ENCODE measurements around the gene MOB4.

Gene MOB4

DNA sequence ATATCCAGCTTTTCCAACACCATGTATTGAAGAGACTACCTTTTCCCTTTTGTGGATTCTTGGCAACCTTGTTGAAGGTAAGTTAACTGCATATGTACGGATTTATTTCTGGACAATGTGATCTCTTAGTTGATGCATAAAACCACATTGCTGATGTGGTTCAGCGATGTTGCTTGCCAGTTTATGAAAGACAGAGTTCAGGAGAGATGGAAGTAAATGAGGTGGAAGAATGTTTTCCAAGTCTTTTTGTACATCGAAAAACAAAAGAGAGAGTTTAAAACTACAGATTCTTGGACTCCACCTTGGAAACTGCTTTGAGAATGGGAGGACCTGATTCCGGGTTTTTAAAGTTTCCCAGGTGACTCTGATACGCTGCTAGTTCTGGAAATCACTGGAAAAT, 43.8 kb downstream of the MOB4 start:
- TF ChIP-seq, protein P1, sequence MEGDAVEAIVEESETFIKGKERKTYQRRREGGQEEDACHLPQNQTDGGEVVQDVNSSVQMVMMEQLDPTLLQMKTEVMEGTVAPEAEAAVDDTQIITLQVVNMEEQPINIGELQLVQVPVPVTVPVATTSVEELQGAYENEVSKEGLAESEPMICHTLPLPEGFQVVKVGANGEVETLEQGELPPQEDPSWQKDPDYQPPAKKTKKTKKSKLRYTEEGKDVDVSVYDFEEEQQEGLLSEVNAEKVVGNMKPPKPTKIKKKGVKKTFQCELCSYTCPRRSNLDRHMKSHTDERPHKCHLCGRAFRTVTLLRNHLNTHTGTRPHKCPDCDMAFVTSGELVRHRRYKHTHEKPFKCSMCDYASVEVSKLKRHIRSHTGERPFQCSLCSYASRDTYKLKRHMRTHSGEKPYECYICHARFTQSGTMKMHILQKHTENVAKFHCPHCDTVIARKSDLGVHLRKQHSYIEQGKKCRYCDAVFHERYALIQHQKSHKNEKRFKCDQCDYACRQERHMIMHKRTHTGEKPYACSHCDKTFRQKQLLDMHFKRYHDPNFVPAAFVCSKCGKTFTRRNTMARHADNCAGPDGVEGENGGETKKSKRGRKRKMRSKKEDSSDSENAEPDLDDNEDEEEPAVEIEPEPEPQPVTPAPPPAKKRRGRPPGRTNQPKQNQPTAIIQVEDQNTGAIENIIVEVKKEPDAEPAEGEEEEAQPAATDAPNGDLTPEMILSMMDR (IDR thresholded peaks at IDR 0.05; ENCODE audit: low read depth, low read length, missing control alignments): no peak

DNA sequence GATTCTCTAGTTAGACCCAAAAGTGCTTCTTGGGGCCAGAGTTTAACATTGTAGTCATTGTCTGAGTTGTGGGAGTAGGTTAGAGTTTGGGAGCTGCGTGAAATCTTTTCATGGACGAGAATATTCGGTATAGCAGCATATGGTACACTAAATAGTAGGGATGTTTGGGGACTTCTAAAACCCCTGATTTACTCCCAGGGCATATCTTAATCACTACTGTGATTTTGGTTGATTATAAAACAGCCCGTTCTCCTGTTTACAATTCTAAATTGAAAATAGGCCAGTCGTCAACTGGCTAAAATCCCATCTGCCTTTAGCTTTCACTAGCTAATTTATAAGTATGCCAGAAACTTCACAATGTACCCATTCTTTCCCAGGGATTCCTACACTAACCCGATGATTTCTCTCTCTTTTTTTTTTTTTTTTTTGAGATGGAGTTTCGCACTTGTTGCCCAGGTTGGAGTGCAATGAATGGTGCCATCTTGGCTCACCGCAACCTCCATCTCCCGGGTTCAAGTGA, 44.3 kb downstream of the MOB4 start:
- TF ChIP-seq, protein P1 (IDR thresholded peaks at IDR 0.05; ENCODE audit: low read depth, low read length, missing control alignments): no peak
- in situ Hi-C loops (cut with HindIII; ENCODE audit: low sequenced_read_pairs): no loop called here
- H3K4me3 ChIP-seq (ENCODE audit: low read depth, low read length): no peak overlapping the region

More for the DNA sequence above, 43.8 kb downstream of the MOB4 start:
- in situ Hi-C loops (cut with HindIII; ENCODE audit: low sequenced_read_pairs): no loop called here
- no peak overlapping the region for H3K4me3 ChIP-seq (ENCODE audit: low read depth, low read length)
- DNase-seq (ENCODE audit: low read depth): peak; percentile 68

DNA sequence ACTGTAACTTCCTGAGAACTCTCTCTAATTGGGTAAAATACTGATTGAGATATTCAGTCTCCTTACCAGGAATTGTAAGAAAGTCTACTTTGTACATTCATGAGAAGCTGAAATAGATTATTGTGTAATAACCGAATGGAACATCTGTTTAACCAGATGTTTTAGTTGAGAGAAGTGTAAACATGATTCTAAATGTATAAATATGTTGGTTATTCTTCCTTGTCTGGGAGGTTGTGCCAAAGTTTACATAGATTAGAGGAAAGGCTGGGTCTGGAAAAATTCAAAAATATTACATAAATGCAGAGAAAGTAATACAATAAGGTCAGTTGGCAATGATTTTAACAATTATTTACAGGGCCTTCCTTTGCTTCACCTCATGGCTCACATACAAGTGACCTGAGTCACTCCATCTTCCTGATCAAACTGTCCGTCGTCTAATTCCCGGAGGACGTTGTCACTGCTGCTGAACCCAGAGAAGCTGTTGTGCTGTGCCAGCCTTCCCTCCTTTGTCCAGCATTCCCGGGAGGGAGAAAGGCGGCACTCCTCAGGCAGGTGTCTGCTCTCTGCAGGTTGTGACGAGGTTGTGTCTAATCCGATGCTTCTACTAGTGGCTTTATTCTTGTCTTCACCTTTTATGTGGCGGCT, 55.9 kb downstream of the MOB4 start:
- TF ChIP-seq, protein P1 (IDR thresholded peaks at IDR 0.05; ENCODE audit: low read depth, low read length, missing control alignments): no peak
- no peak overlapping the region for H3K4me3 ChIP-seq (ENCODE audit: low read depth, low read length)
- no peak for DNase-seq (ENCODE audit: low read depth)
- in situ Hi-C loops (cut with HindIII; ENCODE audit: low sequenced_read_pairs): no loop called here

More for the DNA sequence above, 44.3 kb downstream of the MOB4 start:
- DNase-seq (ENCODE audit: low read depth): no peak

DNA sequence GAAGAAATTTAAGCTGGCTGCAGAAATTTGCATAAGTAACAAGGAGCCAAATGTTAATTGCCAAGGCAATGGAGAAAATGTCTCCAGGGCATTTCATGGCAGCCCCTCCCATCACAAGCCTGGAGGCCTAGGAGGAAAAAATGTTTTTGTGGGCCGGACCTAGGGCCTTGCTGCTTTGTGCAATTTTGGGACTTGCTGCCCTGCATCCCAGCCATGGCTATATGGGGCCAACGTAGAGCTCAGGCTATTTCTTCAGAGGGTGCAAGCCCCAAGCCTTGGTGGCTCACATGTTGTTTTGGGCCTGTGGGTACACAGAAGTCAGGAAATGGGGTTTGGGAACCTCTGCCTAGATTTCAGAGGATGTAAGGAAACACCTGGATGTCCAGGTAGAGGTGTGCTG, 57.7 kb downstream of the MOB4 start:
- DNase-seq (ENCODE audit: low read depth): no peak
- no peak overlapping the region for H3K4me3 ChIP-seq (ENCODE audit: low read depth, low read length)
- in situ Hi-C loops (cut with HindIII; ENCODE audit: low sequenced_read_pairs): no loop called here
- TF ChIP-seq, protein P1 (IDR thresholded peaks at IDR 0.05; ENCODE audit: low read depth, low read length, missing control alignments): no peak

DNA sequence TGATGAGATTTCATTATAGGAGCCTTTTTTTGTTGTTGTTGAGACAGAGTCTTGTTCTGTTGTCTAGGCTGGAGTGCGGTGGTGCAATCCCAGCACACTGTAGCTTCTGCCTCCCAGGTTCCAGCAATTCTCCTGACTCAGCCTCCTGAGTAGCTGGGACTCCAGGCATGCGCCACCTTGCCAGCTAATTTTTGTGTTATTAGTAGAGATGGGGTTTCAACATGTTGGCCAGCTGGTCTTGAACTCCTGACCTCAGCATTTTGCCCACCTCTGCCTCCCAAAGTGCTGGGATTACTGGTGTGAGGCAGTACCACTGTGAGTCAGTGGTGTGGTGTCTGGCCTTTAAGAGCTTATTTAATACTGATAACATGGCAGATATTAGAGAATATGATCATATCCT, 60.1 kb downstream of the MOB4 start:
- in situ Hi-C loops (cut with HindIII; ENCODE audit: low sequenced_read_pairs): no loop called here
- TF ChIP-seq, protein P1 (IDR thresholded peaks at IDR 0.05; ENCODE audit: low read depth, low read length, missing control alignments): no peak
- no peak overlapping the region for H3K4me3 ChIP-seq (ENCODE audit: low read depth, low read length)
- no peak for DNase-seq (ENCODE audit: low read depth)

DNA sequence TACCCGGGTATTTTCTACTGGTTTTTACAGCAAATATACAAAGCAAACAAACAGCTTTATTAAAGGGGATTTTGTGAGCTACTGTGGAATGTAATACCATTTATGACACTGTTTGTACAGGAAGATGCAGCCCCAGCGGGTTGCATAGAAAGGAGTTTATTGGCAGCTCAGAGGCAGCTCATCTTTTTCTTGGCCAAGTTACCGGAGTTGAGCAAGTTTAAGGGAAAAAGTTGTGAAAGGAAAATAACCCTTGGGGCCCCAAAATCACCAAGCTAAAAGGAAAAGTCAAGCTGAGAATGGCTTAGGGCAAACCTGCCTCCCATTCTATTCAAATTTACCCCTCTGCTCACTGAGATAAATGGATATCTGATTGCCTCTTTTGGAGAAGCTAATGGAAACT, 60.8 kb downstream of the MOB4 start:
- DNase-seq (ENCODE audit: low read depth): peak; percentile 34

More for the DNA sequence above, 60.8 kb downstream of the MOB4 start:
- H3K4me3 ChIP-seq (ENCODE audit: low read depth, low read length): no peak overlapping the region
- in situ Hi-C loops (cut with HindIII; ENCODE audit: low sequenced_read_pairs): no loop called here
- TF ChIP-seq, protein P1 (IDR thresholded peaks at IDR 0.05; ENCODE audit: low read depth, low read length, missing control alignments): no peak

Data from astrocyte of the cerebellum (primary cell).